ENCODE results near the gene CDH23. TPM values are rescaled to one million over a fixed set of nuclear protein-coding genes. Genes with fewer than 3 reads are reported as not detected.

CDH23 gene
- total and polyA plus RNA-seq, 9 of the 15 experiments (the other 6 are each of a cell fraction or from before 2014, with no cell fraction given): 0.18 to 1.2 (median 0.47) TPM

GRCh38 chr10:71637305-71637704, 240.6 kb downstream of the CDH23 start (continued):
- TF ChIP-seq RB1 (IDR thresholded peaks at IDR 0.05; ENCODE audit: low read depth) (0 out of 2 replicates have a peak, but pooled peaks have one; percentile 7), ZNF3 (CRISPR knock-in tag; IDR thresholded peaks at IDR 0.05) (no peak), DMBX1 (CRISPR knock-in tag; IDR thresholded peaks at IDR 0.05; ENCODE audit: borderline replicate concordance) (peak; percentile 29; the same call in 1 of the 2 replicates), BRD9 (IDR thresholded peaks at IDR 0.05; ENCODE audit: low read depth, partially characterized antibody) (peak; percentile 17), CC2D1A (IDR thresholded peaks at IDR 0.05) (peak; percentile 23; the same call in 1 of the 2 replicates), ZNF696 (CRISPR knock-in tag; conservative IDR thresholded peaks at IDR 0.05) (no peak), ZBTB26 (CRISPR knock-in tag; IDR thresholded peaks at IDR 0.05) (no peak), ERF (CRISPR knock-in tag; IDR thresholded peaks at IDR 0.05) (no peak), SMARCA4 (IDR thresholded peaks at IDR 0.05) (no peak), KDM2B (CRISPR knock-in tag; IDR thresholded peaks at IDR 0.05) (no peak), NR2F6 (CRISPR knock-in tag; IDR thresholded peaks at IDR 0.05) (no peak), U2AF2 (optimal IDR thresholded peaks at IDR 0.05; ENCODE audit: low read depth, low read length) (no peak), HCFC1 (IDR thresholded peaks at IDR 0.05; ENCODE audit: low read depth, low read length) (no peak), GTF2A2 (tag; IDR thresholded peaks at IDR 0.05) (no peak), RBM25 (IDR thresholded peaks at IDR 0.05; ENCODE audit: low read depth, low read length, severe bottlenecking) (peak; percentile 95), HDGF (IDR thresholded peaks at IDR 0.05) (peak; percentile 25; the same call in 1 of the 2 replicates), ZHX1 (conservative IDR thresholded peaks at IDR 0.05; ENCODE audit: low read length) (no peak), PRDM10 (IDR thresholded peaks at IDR 0.05; ENCODE audit: partially characterized antibody) (peak; percentile 16), HDAC2 (IDR thresholded peaks at IDR 0.05) (peak; percentile 89), SMARCB1 (IDR thresholded peaks at IDR 0.05; ENCODE audit: insufficient read length, low read depth) (no peak), PHF8 (IDR thresholded peaks at IDR 0.05; ENCODE audit: borderline replicate concordance, low read length) (no peak), NR0B1 (IDR thresholded peaks at IDR 0.05; ENCODE audit: partially characterized antibody) (no peak), NELFE (IDR thresholded peaks at IDR 0.05; ENCODE audit: insufficient read depth, insufficient read length) (no peak)
